ENCODE measurements around the gene RGL2. TPM values are rescaled to one million over a fixed set of nuclear protein-coding genes. Genes with fewer than 3 reads are reported as not detected.

Gene RGL2
- total and polyA plus RNA-seq, 2 donors (not counting 1 experiment from before 2014, with no cell fraction given) = 98.5 to 133 TPM

- ATAC-seq (ENCODE audit: low read depth) = no peak
- Mint-ChIP-seq H3K27me3 (no peaks in the 10 kb centered on the region), H3K27ac (peak overlapping the region; percentile 98), H3K4me1 (peaks cover 80% of the 10 kb centered on the region), H3K9me3 (ENCODE audit: insufficient read depth) (no peaks in the 10 kb centered on the region), H3K4me3 (peak overlapping the region; percentile 100)
- Histone ChIP-seq H4K20me1 (ENCODE audit: control insufficient read depth, insufficient read depth, low read length, poor library complexity, severe bottlenecking) (peaks cover 47% of the 10 kb centered on the region), H3K4me1 (ENCODE audit: control insufficient read depth in 2 of 2, insufficient read depth in 2 of 2, low read length in 2 of 2) (peaks cover 67 to 79% of the 10 kb centered on the region in 2 donors), H3K4me3 (ENCODE audit: control extremely low read depth in 1 of 5, extremely low read depth in 1 of 5, insufficient read depth in 1 of 5, low read depth in 2 of 5, low read length in 4 of 5) (no peak overlapping the region), H3K4me2 (replicated peaks; ENCODE audit: low read depth, low read length, poor library complexity, severe bottlenecking) (peak overlapping the region; percentile 99), H3K9me3 (ENCODE audit: control extremely low read depth in 1 of 3, control insufficient read depth in 2 of 3, insufficient read depth in 1 of 3, low read length in 2 of 3) (no peaks in the 10 kb centered on the region), H3K27me3 (replicated peaks in 1 of 4; ENCODE audit: control extremely low read depth in 1 of 4, control insufficient read depth in 3 of 4, insufficient read depth in 4 of 4, low read length in 3 of 4) (no peaks in the 10 kb centered on the region), H2AFZ (ENCODE audit: insufficient read depth, low read depth, low read length, poor library complexity, severe bottlenecking) (no peak overlapping the region), H3K36me3 (replicated peaks in 1 of 2; ENCODE audit: control extremely low read depth in 1 of 2, control insufficient read depth in 1 of 2, extremely low read depth in 1 of 2, insufficient read depth in 2 of 2, low read length in 1 of 2) (peaks cover 3 to 54% of the 10 kb centered on the region in 2 experiments), H3K27ac (ENCODE audit: low read length in 2 of 2) (peak overlapping the region; percentile 97 to 100), H3K79me2 (ENCODE audit: control insufficient read depth, insufficient read depth, low read length) (peaks cover 90% of the 10 kb centered on the region), H3K9ac (ENCODE audit: low read length) (no peak overlapping the region)
- ChIA-PET POLR2A (interaction anchor here (0.6 to 2.3 kb wide), 4 partner anchors 10 to 38 kb away, joined by 3 to 24 read pairs (median 8); partner anchors contain the start of genes B3GALT4 and WDR46), CTCF (interaction anchor here (0.5 to 5.3 kb wide), 3 partner anchors 10 to 1485 kb away, joined by 3 to 50 read pairs (median 3); no protein-coding TSS in a partner anchor)
- DNase-seq = peak; percentile 42
- TF ChIP-seq EZH2 (IDR thresholded peaks at IDR 0.05; ENCODE audit: borderline replicate concordance, insufficient read depth, low read depth, low read length, poor library complexity, severe bottlenecking) (no peak), CTCF (IDR thresholded peaks at IDR 0.05) (no peak)
- intact Hi-C loops (cut with micrococcal nuclease) = no loop called here
- WGBS (ENCODE audit: insufficient coverage) = 98% methylated on average over 12 of the region's 17 CpGs
Measured at GRCh38 chr6:33315793-33316602, 17.3 kb upstream of the RGL2 start.

Measured in B cell (primary cell).